Mesendoderm (in vitro differentiated cells): Measurements from ENCODE around the gene CGB2. TPM values are rescaled to one million over a fixed set of nuclear protein-coding genes. Genes with fewer than 3 reads are reported as not detected.

Source experiments
- DNase-seq: peaks from one replicate; pipeline ENCODE4 v3.0.0; 2013
- H2AK5ac ChIP-seq: 2 replicates; pipeline ENCODE4 v1.6.1; 2013; ENCODE audit warnings: low read length, inconsistent platforms
- H2BK120ac ChIP-seq: 2 replicates; pipeline ENCODE4 v1.6.1; 2013; ENCODE audit warnings: low read depth, mild to moderate bottlenecking, low read length, moderate library complexity, mixed read lengths
- H2BK15ac ChIP-seq: replicated peaks from 2 replicates; pipeline ENCODE4 v1.6.1; 2013; ENCODE audit warnings: low read depth, mild to moderate bottlenecking, moderate library complexity
- H2BK5ac ChIP-seq: 2 replicates; pipeline ENCODE4 v1.6.1; 2013; ENCODE audit warnings: low read length, inconsistent platforms
- H3K18ac ChIP-seq: 2 replicates; pipeline ENCODE4 v1.6.1; 2013; ENCODE audit warnings: mild to moderate bottlenecking, low read length, mixed read lengths
- H3K23ac ChIP-seq: one replicate; pipeline ENCODE4 v1.6.1; 2013; ENCODE audit warnings: low read length
- H3K27ac ChIP-seq: 2 replicates; pipeline ENCODE4 v1.5.1; 2013; ENCODE audit warnings: low read depth, mild to moderate bottlenecking, inconsistent platforms, low read length, moderate library complexity
- H3K27me3 ChIP-seq: 2 replicates; pipeline ENCODE4 v1.6.1; 2013; ENCODE audit warnings: low read length, control low read depth, mild to moderate bottlenecking, inconsistent platforms; ENCODE audit not compliant: insufficient read depth, poor library complexity
- H3K36me3 ChIP-seq: 2 replicates; pipeline ENCODE4 v1.6.1; 2013; ENCODE audit warnings: low read length, inconsistent platforms; ENCODE audit not compliant: control insufficient read depth, insufficient read depth
- H3K4ac ChIP-seq: one replicate; pipeline ENCODE4 v1.6.1; 2013; ENCODE audit warnings: low read depth, mild to moderate bottlenecking, low read length, moderate library complexity
- H3K4me1 ChIP-seq: 2 replicates; pipeline ENCODE4 v1.6.1; 2013; ENCODE audit warnings: low read depth, low read length, inconsistent platforms; ENCODE audit not compliant: control insufficient read depth
- H3K4me2 ChIP-seq: 2 replicates; pipeline ENCODE4 v1.6.1; 2013; ENCODE audit warnings: low read length
- H3K4me3 ChIP-seq: 2 replicates; pipeline ENCODE4 v1.5.1; 2013; ENCODE audit warnings: mild to moderate bottlenecking, low read length
- H3K56ac ChIP-seq: one replicate; pipeline ENCODE4 v1.6.1; 2013; ENCODE audit warnings: low read length
- H3K79me1 ChIP-seq: 2 replicates; pipeline ENCODE4 v1.6.1; 2013; ENCODE audit warnings: low read length, inconsistent platforms
- H3K79me2 ChIP-seq: 2 replicates; pipeline ENCODE4 v1.6.1; 2013; ENCODE audit warnings: mild to moderate bottlenecking, low read length; ENCODE audit not compliant: control insufficient read depth, insufficient read depth
- H3K9ac ChIP-seq: 2 replicates; pipeline ENCODE4 v1.6.1; 2013; ENCODE audit warnings: low read length, inconsistent platforms
- H4K5ac ChIP-seq: one replicate; pipeline ENCODE4 v1.6.1; 2013; ENCODE audit warnings: low read length
- H4K8ac ChIP-seq: one replicate; pipeline ENCODE4 v1.6.1; 2013; ENCODE audit warnings: low read depth, mild to moderate bottlenecking, control low read depth, low read length, moderate library complexity
- WGBS: extraction: QIAGEN DNeasy Blood & Tissue Kit; methylation state at CpG from one replicate; pipeline ENCODE4 v1.1.7; 2013; ENCODE audit warnings: low lambda C conversion rate, missing lambda C conversion rate; ENCODE audit not compliant: insufficient coverage; ENCODE audit errors: extremely low coverage; 5-methylcytosine and 5-hydroxymethylcytosine counted together
- small RNA-seq: library from polyadenylated mRNA; stranded (forward); fragments of <200 nt; extraction: miRNeasy Mini kit (QIAGEN cat#:217004); gene quantifications from one replicate; pipeline ENCODE3, GENCODE V24; 2013; ENCODE audit not compliant: insufficient read depth

CGB2 gene

GRCh38 chr19:49080392-49080791 lies 48.7 kb downstream of the CGB2 start:
- Histone ChIP-seq H3K4me1 (no peaks in the 10 kb centered on the region), H3K27me3 (no peaks in the 10 kb centered on the region), H3K56ac (no peak overlapping the region), H2BK15ac (no peak overlapping the region), H4K8ac (no peak overlapping the region), H3K27ac (no peak overlapping the region), H3K18ac (no peak overlapping the region), H2BK5ac (no peak overlapping the region), H3K36me3 (no peaks in the 10 kb centered on the region), H3K9ac (no peak overlapping the region), H3K4me2 (no peak overlapping the region), H3K79me2 (peaks cover under 1% of the 10 kb centered on the region), H3K4ac (no peak overlapping the region), H3K23ac (no peak overlapping the region), H4K5ac (no peak overlapping the region), H2AK5ac (no peak overlapping the region), H2BK120ac (no peak overlapping the region), H3K4me3 (no peak overlapping the region), H3K79me1 (no peaks in the 10 kb centered on the region)
- DNase-seq: no peak
- no CpG with 5 or more reads among the region's 4 CpGs for WGBS

GRCh38 chr19:49081273-49081672 lies 49.6 kb downstream of the CGB2 start:
- Histone ChIP-seq H3K27ac (no peak overlapping the region), H3K9ac (no peak overlapping the region), H3K23ac (no peak overlapping the region), H3K56ac (no peak overlapping the region), H2BK120ac (no peak overlapping the region), H3K18ac (no peak overlapping the region), H3K4ac (no peak overlapping the region), H2AK5ac (no peak overlapping the region), H4K8ac (no peak overlapping the region), H3K79me1 (no peaks in the 10 kb centered on the region), H3K4me3 (no peak overlapping the region), H3K27me3 (no peaks in the 10 kb centered on the region), H3K79me2 (peaks cover 10% of the 10 kb centered on the region), H4K5ac (no peak overlapping the region), H3K36me3 (no peaks in the 10 kb centered on the region), H3K4me1 (no peaks in the 10 kb centered on the region), H2BK15ac (no peak overlapping the region), H3K4me2 (no peak overlapping the region), H2BK5ac (no peak overlapping the region)
- DNase-seq: no peak
- WGBS: no CpG with 5 or more reads among the region's 1 CpG

Small RNAs within 50 kb of the gene (small RNA-seq; reads per million reads assigned to genes)
- gene MIR6798: 0.72 reads per million
- not detected for gene RN7SL708P
